ENCODE data around the gene LZTR1.
A peak's percentile ranks its signal among the peaks of the same experiment; 100 is the strongest.

DNA sequence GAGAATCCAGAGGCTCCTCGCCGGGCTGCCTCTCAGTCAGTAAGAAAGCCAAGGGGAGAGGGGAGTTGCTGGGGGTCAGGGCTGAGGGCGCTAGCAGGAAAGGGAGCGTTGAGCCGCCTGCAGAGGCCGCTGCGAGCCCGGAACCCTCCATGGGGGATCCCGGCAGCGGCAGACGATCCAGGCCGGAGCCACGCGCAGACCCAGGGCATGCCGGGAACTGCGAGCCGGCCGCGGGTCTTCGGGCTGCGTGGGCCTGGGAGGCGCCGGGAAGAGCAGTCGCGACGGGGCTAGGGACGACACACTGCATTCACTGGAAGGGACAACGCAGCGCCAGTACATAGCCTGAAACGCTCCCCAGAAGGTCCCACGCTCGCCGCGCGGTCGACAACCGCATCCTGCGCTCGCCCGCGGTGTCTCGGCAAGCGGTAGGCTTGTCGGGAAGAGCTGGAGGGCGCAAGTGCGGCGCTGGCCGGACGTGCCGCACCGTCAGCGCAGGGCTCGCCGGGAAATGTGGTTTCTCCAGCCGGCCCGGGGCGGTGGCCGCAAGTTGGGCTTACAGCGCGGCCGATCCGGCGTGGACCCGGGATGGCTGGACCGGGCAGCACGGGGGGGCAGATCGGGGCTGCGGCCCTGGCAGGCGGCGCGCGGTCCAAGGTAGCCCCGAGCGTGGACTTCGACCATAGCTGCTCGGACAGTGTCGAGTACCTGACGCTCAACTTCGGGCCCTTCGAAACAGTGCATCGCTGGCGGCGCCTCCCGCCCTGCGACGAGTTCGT lies at the start of gene LZTR1:
- TF ChIP-seq, protein P1, sequence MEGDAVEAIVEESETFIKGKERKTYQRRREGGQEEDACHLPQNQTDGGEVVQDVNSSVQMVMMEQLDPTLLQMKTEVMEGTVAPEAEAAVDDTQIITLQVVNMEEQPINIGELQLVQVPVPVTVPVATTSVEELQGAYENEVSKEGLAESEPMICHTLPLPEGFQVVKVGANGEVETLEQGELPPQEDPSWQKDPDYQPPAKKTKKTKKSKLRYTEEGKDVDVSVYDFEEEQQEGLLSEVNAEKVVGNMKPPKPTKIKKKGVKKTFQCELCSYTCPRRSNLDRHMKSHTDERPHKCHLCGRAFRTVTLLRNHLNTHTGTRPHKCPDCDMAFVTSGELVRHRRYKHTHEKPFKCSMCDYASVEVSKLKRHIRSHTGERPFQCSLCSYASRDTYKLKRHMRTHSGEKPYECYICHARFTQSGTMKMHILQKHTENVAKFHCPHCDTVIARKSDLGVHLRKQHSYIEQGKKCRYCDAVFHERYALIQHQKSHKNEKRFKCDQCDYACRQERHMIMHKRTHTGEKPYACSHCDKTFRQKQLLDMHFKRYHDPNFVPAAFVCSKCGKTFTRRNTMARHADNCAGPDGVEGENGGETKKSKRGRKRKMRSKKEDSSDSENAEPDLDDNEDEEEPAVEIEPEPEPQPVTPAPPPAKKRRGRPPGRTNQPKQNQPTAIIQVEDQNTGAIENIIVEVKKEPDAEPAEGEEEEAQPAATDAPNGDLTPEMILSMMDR (IDR thresholded peaks at IDR 0.05), result peak; percentile 60 to 70 (median 67)
- TF ChIP-seq POLR2A (IDR thresholded peaks at IDR 0.05; ENCODE audit: low read depth), result peak; percentile 89
